Measurements from ENCODE around the gene SNRPA. TPM values are rescaled to one million over a fixed set of nuclear protein-coding genes. Genes with fewer than 3 reads are reported as not detected.

Gene SNRPA
- total and polyA plus RNA-seq, 2 experiments from 2014 or later: 25.1 to 86.9 TPM

GRCh38 chr19:40713939-40714338, 37.1 kb upstream of the SNRPA start:
- Histone ChIP-seq H2AFZ (no peak overlapping the region), H3K27me3 (no peaks in the 10 kb centered on the region), H3K9me3 (ENCODE audit: low read depth) (no peaks in the 10 kb centered on the region), H3K79me2 (peaks cover 28% of the 10 kb centered on the region), H3K4me3 (no peak overlapping the region), H3K4me2 (peak overlapping the region; percentile 85), H3K27ac (peak overlapping the region; percentile 100), H3K9me2 (replicated peaks; ENCODE audit: insufficient read depth) (no peaks in the 10 kb centered on the region), H4K20me1 (ENCODE audit: insufficient read depth, poor library complexity, severe bottlenecking) (no peaks in the 10 kb centered on the region), H3K36me3 (replicated peaks; ENCODE audit: insufficient read depth, low read depth) (no peaks in the 10 kb centered on the region), H3K4me1 (ENCODE audit: insufficient read depth) (peaks cover 5% of the 10 kb centered on the region)
- TF ChIP-seq EZH2 (IDR thresholded peaks at IDR 0.05; ENCODE audit: borderline replicate concordance) (no peak), EZH2phosphoT487 (IDR thresholded peaks at IDR 0.05; ENCODE audit: low read depth, severe bottlenecking, unreplicated experiment) (no peak), CTCF (IDR thresholded peaks at IDR 0.05; ENCODE audit: poor library complexity) (no peak)
- DNase-seq (ENCODE audit: low spot score): no peak
- 93% methylated on average over 11 of the region's 11 CpGs for WGBS (ENCODE audit: low lambda C conversion rate, missing lambda C conversion rate)

GRCh38 chr19:40714441-40715299, 36.3 kb upstream of the SNRPA start:
- WGBS (ENCODE audit: low lambda C conversion rate, missing lambda C conversion rate): 3% methylated on average over 29 of the region's 31 CpGs
- Histone ChIP-seq H3K9me3 (ENCODE audit: low read depth) (no peaks in the 10 kb centered on the region), H3K9me2 (replicated peaks; ENCODE audit: insufficient read depth) (no peaks in the 10 kb centered on the region), H3K4me1 (ENCODE audit: insufficient read depth) (peaks cover 8% of the 10 kb centered on the region), H3K4me2 (peak overlapping the region; percentile 85), H3K27me3 (no peaks in the 10 kb centered on the region), H3K79me2 (peaks cover 35% of the 10 kb centered on the region), H3K4me3 (peak overlapping the region; percentile 11), H4K20me1 (ENCODE audit: insufficient read depth, poor library complexity, severe bottlenecking) (peaks cover 4% of the 10 kb centered on the region), H2AFZ (no peak overlapping the region), H3K36me3 (replicated peaks; ENCODE audit: insufficient read depth, low read depth) (no peaks in the 10 kb centered on the region), H3K27ac (peak overlapping the region; percentile 100)
- DNase-seq (ENCODE audit: low spot score): peak; percentile 97
- no peak for TF ChIP-seq EZH2 (IDR thresholded peaks at IDR 0.05; ENCODE audit: borderline replicate concordance)
- no peak for TF ChIP-seq EZH2phosphoT487 (IDR thresholded peaks at IDR 0.05; ENCODE audit: low read depth, severe bottlenecking, unreplicated experiment)
- TF ChIP-seq CTCF (IDR thresholded peaks at IDR 0.05; ENCODE audit: poor library complexity): no peak

GRCh38 chr19:40716031-40716481, 34.9 kb upstream of the SNRPA start:
- Histone ChIP-seq H3K27me3 (no peaks in the 10 kb centered on the region), H3K79me2 (peaks cover 49% of the 10 kb centered on the region), H3K27ac (peak overlapping the region; percentile 100), H3K4me3 (peak overlapping the region; percentile 47), H4K20me1 (ENCODE audit: insufficient read depth, poor library complexity, severe bottlenecking) (peaks cover 17% of the 10 kb centered on the region), H2AFZ (no peak overlapping the region), H3K4me1 (ENCODE audit: insufficient read depth) (peaks cover 19% of the 10 kb centered on the region), H3K4me2 (peak overlapping the region; percentile 85), H3K9me2 (replicated peaks; ENCODE audit: insufficient read depth) (no peaks in the 10 kb centered on the region), H3K9me3 (ENCODE audit: low read depth) (no peaks in the 10 kb centered on the region), H3K36me3 (replicated peaks; ENCODE audit: insufficient read depth, low read depth) (no peaks in the 10 kb centered on the region)
- DNase-seq (ENCODE audit: low spot score): no peak
- TF ChIP-seq EZH2 (IDR thresholded peaks at IDR 0.05; ENCODE audit: borderline replicate concordance): no peak
- TF ChIP-seq CTCF (IDR thresholded peaks at IDR 0.05; ENCODE audit: poor library complexity): no peak
- no peak for TF ChIP-seq EZH2phosphoT487 (IDR thresholded peaks at IDR 0.05; ENCODE audit: low read depth, severe bottlenecking, unreplicated experiment)
- 6% methylated on average over 8 of the region's 8 CpGs for WGBS (ENCODE audit: low lambda C conversion rate, missing lambda C conversion rate)
